ENCODE results near the gene NSRP1. TPM values are rescaled to one million over a fixed set of nuclear protein-coding genes. Genes with fewer than 3 reads are reported as not detected.

NSRP1 gene
- total RNA-seq, 1 donor from 2014 or later, result 35.3 TPM

- Mint-ChIP-seq H3K27me3 (ENCODE audit: insufficient read depth) (no peaks in the 10 kb centered on the region), H3K4me1 (ENCODE audit: low read depth) (peaks cover 18% of the 10 kb centered on the region), H3K36me3 (ENCODE audit: low read depth) (peaks cover 16% of the 10 kb centered on the region), H3K4me3 (no peak overlapping the region), H3K27ac (no peak overlapping the region), H3K9me3 (no peaks in the 10 kb centered on the region)
- intact Hi-C loops (cut with micrococcal nuclease), result no loop called here
- DNase-seq (ENCODE audit: low spot score), result no peak
Observed at GRCh38 chr17:30165960-30166359, 49.3 kb downstream of the NSRP1 start.

GRCh38 chr17:30170415-30170987, 53.9 kb downstream of the NSRP1 start:
- H3K27ac Mint-ChIP-seq, result no peak overlapping the region
- peaks cover 27% of the 10 kb centered on the region for H3K36me3 Mint-ChIP-seq (ENCODE audit: low read depth)
- no peak overlapping the region for H3K4me3 Mint-ChIP-seq
- H3K9me3 Mint-ChIP-seq, result no peaks in the 10 kb centered on the region
- intact Hi-C loops (cut with micrococcal nuclease), result loop anchor here (5.0 kb wide), 4 partner anchors 122 to 247 kb away; partner anchors contain the start of genes BLMH and TMIGD1
- no peak for DNase-seq (ENCODE audit: low spot score)
- H3K4me1 Mint-ChIP-seq (ENCODE audit: low read depth), result peaks cover 31% of the 10 kb centered on the region
- no peaks in the 10 kb centered on the region for H3K27me3 Mint-ChIP-seq (ENCODE audit: insufficient read depth)

- Mint-ChIP-seq H3K27ac (no peak overlapping the region), H3K9me3 (no peaks in the 10 kb centered on the region), H3K4me1 (ENCODE audit: low read depth) (peaks cover 23% of the 10 kb centered on the region), H3K36me3 (ENCODE audit: low read depth) (peaks cover 31% of the 10 kb centered on the region), H3K4me3 (no peak overlapping the region), H3K27me3 (ENCODE audit: insufficient read depth) (no peaks in the 10 kb centered on the region)
- intact Hi-C loops (cut with micrococcal nuclease), result loop anchor here (5.0 kb wide), 4 partner anchors 120 to 245 kb away; partner anchors contain the start of genes BLMH and TMIGD1
- no peak for DNase-seq (ENCODE audit: low spot score)
Observed at GRCh38 chr17:30172560-30172959, 55.9 kb downstream of the NSRP1 start.

GRCh38 chr17:30173649-30174048, 57.0 kb downstream of the NSRP1 start:
- intact Hi-C loops (cut with micrococcal nuclease), result loop anchor here (1.0 to 5.0 kb wide), 5 partner anchors 57 to 244 kb away; partner anchors contain the start of genes BLMH, NSRP1 and TMIGD1
- no peaks in the 10 kb centered on the region for H3K9me3 Mint-ChIP-seq
- H3K27ac Mint-ChIP-seq, result no peak overlapping the region
- peaks cover 23% of the 10 kb centered on the region for H3K4me1 Mint-ChIP-seq (ENCODE audit: low read depth)
- H3K4me3 Mint-ChIP-seq, result no peak overlapping the region
- no peak for DNase-seq (ENCODE audit: low spot score)
- no peaks in the 10 kb centered on the region for H3K27me3 Mint-ChIP-seq (ENCODE audit: insufficient read depth)
- H3K36me3 Mint-ChIP-seq (ENCODE audit: low read depth), result peaks cover 37% of the 10 kb centered on the region

GRCh38 chr17:30174556-30174955, 57.9 kb downstream of the NSRP1 start:
- Mint-ChIP-seq H3K36me3 (ENCODE audit: low read depth) (peaks cover 41% of the 10 kb centered on the region), H3K4me3 (no peak overlapping the region)

GRCh38 chr17:30176855-30177254, 60.2 kb downstream of the NSRP1 start:
- intact Hi-C loops (cut with micrococcal nuclease), result no loop called here
- peaks cover 18% of the 10 kb centered on the region for H3K4me1 Mint-ChIP-seq (ENCODE audit: low read depth)
- no peak for DNase-seq (ENCODE audit: low spot score)
- H3K27me3 Mint-ChIP-seq (ENCODE audit: insufficient read depth), result no peaks in the 10 kb centered on the region
- H3K4me3 Mint-ChIP-seq, result no peak overlapping the region
- H3K27ac Mint-ChIP-seq, result no peak overlapping the region
- H3K9me3 Mint-ChIP-seq, result no peaks in the 10 kb centered on the region
- peaks cover 43% of the 10 kb centered on the region for H3K36me3 Mint-ChIP-seq (ENCODE audit: low read depth)

More at GRCh38 chr17:30174556-30174955, 57.9 kb downstream of the NSRP1 start:
- Mint-ChIP-seq H3K27ac (no peak overlapping the region), H3K27me3 (ENCODE audit: insufficient read depth) (no peaks in the 10 kb centered on the region), H3K9me3 (no peaks in the 10 kb centered on the region), H3K4me1 (ENCODE audit: low read depth) (peaks cover 23% of the 10 kb centered on the region)
- intact Hi-C loops (cut with micrococcal nuclease), result loop anchor here (5.0 kb wide), 4 partner anchors 118 to 243 kb away; partner anchors contain the start of genes BLMH and TMIGD1
- no peak for DNase-seq (ENCODE audit: low spot score)

- no peaks in the 10 kb centered on the region for H3K27me3 Mint-ChIP-seq (ENCODE audit: insufficient read depth)
- peaks cover 25% of the 10 kb centered on the region for H3K36me3 Mint-ChIP-seq (ENCODE audit: low read depth)
- no peak overlapping the region for H3K4me3 Mint-ChIP-seq
- no peaks in the 10 kb centered on the region for H3K9me3 Mint-ChIP-seq
- intact Hi-C loops (cut with micrococcal nuclease), result no loop called here
- no peaks in the 10 kb centered on the region for H3K4me1 Mint-ChIP-seq (ENCODE audit: low read depth)
- no peak overlapping the region for H3K27ac Mint-ChIP-seq
- no peak for DNase-seq (ENCODE audit: low spot score)
Observed at GRCh38 chr17:30186761-30187160, 70.1 kb downstream of the NSRP1 start.

- Mint-ChIP-seq H3K36me3 (ENCODE audit: low read depth) (peaks cover 23% of the 10 kb centered on the region), H3K27ac (no peak overlapping the region), H3K4me1 (ENCODE audit: low read depth) (no peaks in the 10 kb centered on the region), H3K27me3 (ENCODE audit: insufficient read depth) (peaks cover 3% of the 10 kb centered on the region), H3K9me3 (no peaks in the 10 kb centered on the region), H3K4me3 (no peak overlapping the region)
- intact Hi-C loops (cut with micrococcal nuclease), result no loop called here
- no peak for DNase-seq (ENCODE audit: low spot score)
Observed at GRCh38 chr17:30187573-30187972, 71.0 kb downstream of the NSRP1 start.

- H3K9me3 Mint-ChIP-seq, result no peaks in the 10 kb centered on the region
- H3K27me3 Mint-ChIP-seq (ENCODE audit: insufficient read depth), result peaks cover 10% of the 10 kb centered on the region
- intact Hi-C loops (cut with micrococcal nuclease), result no loop called here
Observed at GRCh38 chr17:30188211-30188939, 71.8 kb downstream of the NSRP1 start.

GRCh38 chr17:30191072-30191471, 74.5 kb downstream of the NSRP1 start:
- Mint-ChIP-seq H3K27ac (no peak overlapping the region), H3K36me3 (ENCODE audit: low read depth) (peaks cover 4% of the 10 kb centered on the region), H3K9me3 (no peaks in the 10 kb centered on the region), H3K4me1 (ENCODE audit: low read depth) (no peaks in the 10 kb centered on the region), H3K27me3 (ENCODE audit: insufficient read depth) (peaks cover 15% of the 10 kb centered on the region), H3K4me3 (no peak overlapping the region)
- no peak for DNase-seq (ENCODE audit: low spot score)
- intact Hi-C loops (cut with micrococcal nuclease), result no loop called here

More at GRCh38 chr17:30188211-30188939, 71.8 kb downstream of the NSRP1 start:
- H3K4me1 Mint-ChIP-seq (ENCODE audit: low read depth), result no peaks in the 10 kb centered on the region
- peaks cover 19% of the 10 kb centered on the region for H3K36me3 Mint-ChIP-seq (ENCODE audit: low read depth)
- no peak for DNase-seq (ENCODE audit: low spot score)
- no peak overlapping the region for H3K27ac Mint-ChIP-seq
- no peak overlapping the region for H3K4me3 Mint-ChIP-seq

GRCh38 chr17:30196504-30196903, 79.9 kb downstream of the NSRP1 start:
- H3K9me3 Mint-ChIP-seq, result no peaks in the 10 kb centered on the region
- no peaks in the 10 kb centered on the region for H3K36me3 Mint-ChIP-seq (ENCODE audit: low read depth)
- no peaks in the 10 kb centered on the region for H3K4me1 Mint-ChIP-seq (ENCODE audit: low read depth)
- intact Hi-C loops (cut with micrococcal nuclease), result no loop called here
- peaks cover 23% of the 10 kb centered on the region for H3K27me3 Mint-ChIP-seq (ENCODE audit: insufficient read depth)
- no peak for DNase-seq (ENCODE audit: low spot score)
- no peak overlapping the region for H3K4me3 Mint-ChIP-seq
- H3K27ac Mint-ChIP-seq, result no peak overlapping the region

- Mint-ChIP-seq H3K27me3 (ENCODE audit: insufficient read depth) (peaks cover 23% of the 10 kb centered on the region), H3K4me3 (no peak overlapping the region), H3K36me3 (ENCODE audit: low read depth) (no peaks in the 10 kb centered on the region), H3K27ac (no peak overlapping the region), H3K4me1 (ENCODE audit: low read depth) (no peaks in the 10 kb centered on the region), H3K9me3 (no peaks in the 10 kb centered on the region)
- no peak for DNase-seq (ENCODE audit: low spot score)
- intact Hi-C loops (cut with micrococcal nuclease), result no loop called here
Observed at GRCh38 chr17:30197416-30197815, 80.8 kb downstream of the NSRP1 start.

- Mint-ChIP-seq H3K36me3 (ENCODE audit: low read depth) (no peaks in the 10 kb centered on the region), H3K27ac (no peak overlapping the region), H3K9me3 (no peaks in the 10 kb centered on the region), H3K4me1 (ENCODE audit: low read depth) (no peaks in the 10 kb centered on the region), H3K27me3 (ENCODE audit: insufficient read depth) (peaks cover 13% of the 10 kb centered on the region), H3K4me3 (no peak overlapping the region)
- intact Hi-C loops (cut with micrococcal nuclease), result no loop called here
- no peak for DNase-seq (ENCODE audit: low spot score)
Observed at GRCh38 chr17:30199600-30199999, 83.0 kb downstream of the NSRP1 start.

Measured in activated T-helper 1 cell treated with anti-CD3 and anti-CD28 coated beads, Interleukin-12 subunit alpha, Interleukin-12 subunit beta, Interleukin-2, Interleukin-4 antibody, amounts not matched to agents 30 ng/mL and 10 ng/mL and 1 ng/mL, durations not matched to agents 14 hours and 24 hours and 36 hours (primary cell).